HCT116 (cell line): ENCODE measurements around the gene UBAP2. TPM values are rescaled to one million over a fixed set of nuclear protein-coding genes. Genes with fewer than 3 reads are reported as not detected.

Source experiments
- ATAC-seq: fragments of 200-7000 bp; cut with Tn5 transposase; 2 replicates; pipeline ENCODE4 v1.9.1; 2020; ENCODE audit warnings: mild to moderate bottlenecking, moderate library complexity
- BruUV-seq: library from RNA; stranded (reverse); fragments of 400-500 nt; replicated peaks from 2 replicates; lab custom pipeline; 2021; lab: Mats Ljungman, UMichigan
- CTCF ChIA-PET: fragments of 300-600 bp; sonication (Branson Sonifier 250); formaldehyde crosslinking; loops from one replicate; lab custom pipeline; 2021; ENCODE audit warnings: antibody characterized with exemption; lab: Charles Lee
- POLR2A ChIA-PET: fragments of 300-600, 350-600 bp; sonication (Branson Sonifier 250); formaldehyde crosslinking; loops from one replicate; lab custom pipeline; 2021; ENCODE audit warnings: antibody characterized with exemption; lab: Charles Lee
- RAD21 ChIA-PET, 2 experiments: fragments of 300-600 bp; sonication (Branson Sonifier 250); formaldehyde crosslinking; loops; one replicate each; lab custom pipeline; 2023; ENCODE audit warnings: low total read pairs in 2 of 2; ENCODE audit not compliant: uncharacterized antibody in 2 of 2, unreplicated experiment in 2 of 2, low non-redundant PET in 1 of 2; lab: Charles Lee
- DNase-seq: peaks from one replicate; pipeline ENCODE4 v3.0.0-alpha.2; 2010; ENCODE audit warnings: low read depth, low spot score
- H2AFZ ChIP-seq: fragments of 200-600 bp; shearing (Covaris generic), sonication (generic); 2 replicates; pipeline ENCODE4 v1.6.1; 2017; ENCODE audit warnings: low read depth, mixed run types, mixed read lengths, antibody characterized with exemption, low read length; ENCODE audit not compliant: poor library complexity, severe bottlenecking
- H3K27ac ChIP-seq: 2 replicates; pipeline ENCODE4 v1.5.1; 2012; ENCODE audit warnings: low read depth, low read length
- H3K27me3 ChIP-seq: fragments of 200-600 bp; sonication (generic); 2 replicates; pipeline ENCODE4 v1.6.1; 2016; ENCODE audit warnings: mixed run types, low read length, mixed read lengths; ENCODE audit not compliant: insufficient read depth
- H3K36me3 ChIP-seq, 2 experiments: fragments of 200-500 bp in 1 of 2; fragments of 200-600 bp in 1 of 2; sonication (Bioruptor generic) in 1 of 2; sonication (generic) in 1 of 2; 2 replicates each; pipeline versions ENCODE4 v1.5.1 to v1.6.1; 2014 to 2016; ENCODE audit warnings: low read length in 2 of 2, inconsistent platforms in 1 of 2, mixed read lengths in 1 of 2, mixed run types in 1 of 2; ENCODE audit not compliant: insufficient read depth in 2 of 2, control insufficient read depth in 1 of 2
- H3K4me1 ChIP-seq, 2 experiments: fragments of 200-600 bp in 1 of 2; sonication (generic) in 1 of 2; 2 replicates each; pipeline versions ENCODE4 v1.5.1 to v1.6.1; 2012 to 2017; ENCODE audit warnings: low read length in 2 of 2, inconsistent platforms in 1 of 2, mild to moderate bottlenecking in 1 of 2, mixed read lengths in 1 of 2, mixed run types in 1 of 2, moderate library complexity in 1 of 2; ENCODE audit not compliant: insufficient read depth in 2 of 2, control insufficient read depth in 1 of 2
- H3K4me2 ChIP-seq: fragments of 200-600 bp; sonication (generic); 2 replicates; pipeline ENCODE4 v1.6.1; 2017; ENCODE audit warnings: mixed run types, low read length, mixed read lengths
- H3K4me3 ChIP-seq, 2 experiments: fragments of 200-600 bp in 1 of 2; sonication (generic) in 1 of 2; replicated peaks in 1 of 2; 2 replicates each; pipeline ENCODE4 v1.5.1; 2011 to 2016; ENCODE audit warnings: low read length in 2 of 2, control low read depth in 1 of 2, low read depth in 1 of 2, mild to moderate bottlenecking in 1 of 2, mixed read lengths in 1 of 2, mixed run types in 1 of 2
- H3K79me2 ChIP-seq: fragments of 200-600 bp; sonication (generic); 2 replicates; pipeline ENCODE4 v1.6.1; 2017; ENCODE audit warnings: mild to moderate bottlenecking, mixed run types, low read length, moderate library complexity, mixed read lengths; ENCODE audit not compliant: insufficient read depth
- H3K9ac ChIP-seq: fragments of 200-600 bp; sonication (generic); 2 replicates; pipeline ENCODE4 v1.6.1; 2016; ENCODE audit warnings: low read length, mixed read lengths
- H3K9me2 ChIP-seq: fragments of 200-600 bp; sonication (generic), shearing (Covaris generic); 2 replicates; pipeline ENCODE4 v1.6.1; 2017; ENCODE audit warnings: mixed run types, mild to moderate bottlenecking, moderate library complexity; ENCODE audit not compliant: insufficient read depth
- H3K9me3 ChIP-seq, 2 experiments: fragments of 200-500 bp in 1 of 2; fragments of 200-600 bp in 1 of 2; sonication (Bioruptor generic) in 1 of 2; sonication (generic) in 1 of 2; 2 replicates each; pipeline ENCODE4 v1.6.1; 2014 to 2017; ENCODE audit warnings: low read length in 2 of 2, mixed read lengths in 2 of 2, inconsistent platforms in 1 of 2, low read depth in 1 of 2, mild to moderate bottlenecking in 1 of 2, mixed run types in 1 of 2, moderate library complexity in 1 of 2; ENCODE audit not compliant: control insufficient read depth in 1 of 2, insufficient read depth in 1 of 2
- H4K20me1 ChIP-seq: fragments of 200-600 bp; sonication (generic), shearing (Covaris generic); 2 replicates; pipeline ENCODE4 v1.6.1; 2017; ENCODE audit warnings: mixed run types, mild to moderate bottlenecking, moderate library complexity; ENCODE audit not compliant: insufficient read depth
- ATF3 ChIP-seq: IDR thresholded peaks from 2 replicates; pipeline ENCODE4 v1.6.1; 2012
- CEBPB ChIP-seq: IDR thresholded peaks from 2 replicates; pipeline ENCODE4 v1.6.1; 2012; ENCODE audit warnings: low read depth
- EGR1 ChIP-seq: IDR thresholded peaks from 2 replicates; pipeline ENCODE4 v1.6.1; 2012; ENCODE audit warnings: low read depth
- ELF1 ChIP-seq: IDR thresholded peaks from 2 replicates; pipeline ENCODE4 v1.6.1; 2012; ENCODE audit warnings: low read depth, borderline replicate concordance
- EZH2phosphoT487 ChIP-seq: fragments of 200-600 bp; IDR thresholded peaks from 2 replicates; pipeline ENCODE4 v1.6.1; 2018; ENCODE audit warnings: antibody characterized with exemption, borderline replicate concordance
- FOSL1 ChIP-seq: IDR thresholded peaks from 2 replicates; pipeline ENCODE4 v1.6.1; 2012; ENCODE audit warnings: low read depth
- JUND ChIP-seq: IDR thresholded peaks from 2 replicates; pipeline ENCODE4 v1.6.1; 2012
- MAX ChIP-seq: IDR thresholded peaks from 2 replicates; pipeline ENCODE4 v1.6.1; 2012
- POLR2A ChIP-seq: IDR thresholded peaks from 2 replicates; pipeline ENCODE4 v1.7.0; 2011; ENCODE audit warnings: borderline replicate concordance; ENCODE audit not compliant: insufficient read depth, insufficient read length; ENCODE audit errors: extremely low read depth
- RAD21 ChIP-seq: IDR thresholded peaks from 2 replicates; pipeline ENCODE4 v1.6.1; 2012; ENCODE audit warnings: low read depth, mild to moderate bottlenecking
- SIN3A ChIP-seq: IDR thresholded peaks from 2 replicates; pipeline ENCODE4 v1.6.1; 2012; ENCODE audit warnings: low read depth
- SP1 ChIP-seq: IDR thresholded peaks from 2 replicates; pipeline ENCODE4 v1.6.1; 2012; ENCODE audit warnings: low read depth
- SRF ChIP-seq: IDR thresholded peaks from 2 replicates; pipeline ENCODE4 v1.6.1; 2012; ENCODE audit warnings: low read depth
- TCF7L2 ChIP-seq: IDR thresholded peaks from 2 replicates; pipeline ENCODE4 v1.7.0; 2011; ENCODE audit warnings: borderline replicate concordance, inconsistent platforms; ENCODE audit not compliant: insufficient read depth, insufficient read length; ENCODE audit errors: extremely low read depth
- YY1 ChIP-seq: IDR thresholded peaks from 2 replicates; pipeline ENCODE4 v1.6.1; 2011; ENCODE audit warnings: low read length, low read depth, moderate library complexity, mild to moderate bottlenecking; ENCODE audit not compliant: insufficient replicate concordance; ENCODE audit errors: extremely low read depth
- ZBTB33 ChIP-seq: IDR thresholded peaks from 2 replicates; pipeline ENCODE4 v1.6.1; 2011; ENCODE audit warnings: mild to moderate bottlenecking, low read length, moderate library complexity; ENCODE audit not compliant: insufficient replicate concordance; ENCODE audit errors: extremely low read depth
- ZFX ChIP-seq: fragments of 450-650 bp; IDR thresholded peaks from 2 replicates; pipeline ENCODE4 v1.6.1; 2017
- intact Hi-C: fragments of 100-400 bp; cut with micrococcal nuclease; formaldehyde crosslinking; loops from 2 replicates; pipeline ENCODE4 v1.10.0; 2022
- total RNA-seq: library from RNA; stranded (reverse); gene quantifications from one replicate; pipeline ENCODE4 v1.2.1, GENCODE V29; 2021; ENCODE audit not compliant: unreplicated experiment
- TF ChIP-seq, protein P1 (sequence below), 3 experiments: fragments of 200-600 bp in 1 of 3; sonication (generic) in 1 of 3; IDR thresholded peaks in 2 of 3; conservative IDR thresholded peaks in 1 of 3; 2 replicates each; pipeline ENCODE4 v1.5.1; 2012 to 2017; ENCODE audit warnings: low read depth in 2 of 3, low read length in 2 of 3, antibody characterized with exemption in 1 of 3, borderline replicate concordance in 1 of 3, control low read depth in 1 of 3, mild to moderate bottlenecking in 1 of 3, mixed read lengths in 1 of 3, mixed run types in 1 of 3, moderate library complexity in 1 of 3; ENCODE audit not compliant: insufficient read depth in 1 of 3

The UBAP2 gene
- total RNA-seq, 1 experiment from 2014 or later: 51.3 TPM

GRCh38 chr9:34096751-34097150 lies 48.1 kb upstream of the UBAP2 start:
- Histone ChIP-seq H3K9me3 (no peaks in the 10 kb centered on the region), H3K27me3 (no peaks in the 10 kb centered on the region), H2AFZ (no peak overlapping the region), H3K4me2 (no peak overlapping the region), H3K79me2 (no peaks in the 10 kb centered on the region), H3K9me2 (no peaks in the 10 kb centered on the region), H4K20me1 (no peaks in the 10 kb centered on the region), H3K4me3 (no peak overlapping the region), H3K36me3 (peaks cover 28 to 46% of the 10 kb centered on the region in 2 experiments; a peak in 3 of 4 replicates), H3K9ac (no peak overlapping the region), H3K27ac (no peak overlapping the region), H3K4me1 (no peaks in the 10 kb centered on the region)
- TF ChIP-seq ELF1 (no peak), SIN3A (no peak), EZH2phosphoT487 (no peak), CEBPB (no peak), YY1 (no peak), SRF (no peak), FOSL1 (no peak), TCF7L2 (no peak), POLR2A (no peak), ZBTB33 (no peak), EGR1 (no peak), ATF3 (no peak), ZFX (no peak), JUND (no peak), MAX (no peak), SP1 (no peak), RAD21 (no peak)
- TF ChIP-seq, protein P1, sequence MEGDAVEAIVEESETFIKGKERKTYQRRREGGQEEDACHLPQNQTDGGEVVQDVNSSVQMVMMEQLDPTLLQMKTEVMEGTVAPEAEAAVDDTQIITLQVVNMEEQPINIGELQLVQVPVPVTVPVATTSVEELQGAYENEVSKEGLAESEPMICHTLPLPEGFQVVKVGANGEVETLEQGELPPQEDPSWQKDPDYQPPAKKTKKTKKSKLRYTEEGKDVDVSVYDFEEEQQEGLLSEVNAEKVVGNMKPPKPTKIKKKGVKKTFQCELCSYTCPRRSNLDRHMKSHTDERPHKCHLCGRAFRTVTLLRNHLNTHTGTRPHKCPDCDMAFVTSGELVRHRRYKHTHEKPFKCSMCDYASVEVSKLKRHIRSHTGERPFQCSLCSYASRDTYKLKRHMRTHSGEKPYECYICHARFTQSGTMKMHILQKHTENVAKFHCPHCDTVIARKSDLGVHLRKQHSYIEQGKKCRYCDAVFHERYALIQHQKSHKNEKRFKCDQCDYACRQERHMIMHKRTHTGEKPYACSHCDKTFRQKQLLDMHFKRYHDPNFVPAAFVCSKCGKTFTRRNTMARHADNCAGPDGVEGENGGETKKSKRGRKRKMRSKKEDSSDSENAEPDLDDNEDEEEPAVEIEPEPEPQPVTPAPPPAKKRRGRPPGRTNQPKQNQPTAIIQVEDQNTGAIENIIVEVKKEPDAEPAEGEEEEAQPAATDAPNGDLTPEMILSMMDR (IDR thresholded peaks at IDR 0.05 in 2 of 3, conservative IDR thresholded peaks at IDR 0.05 in 1 of 3; ENCODE audit: borderline replicate concordance in 1 of 3, insufficient read depth in 1 of 3, low read depth in 2 of 3, low read length in 2 of 3): no peak
- BruUV-seq: no TSS peak
- RAD21 ChIA-PET: no interaction called here
- POLR2A ChIA-PET: no interaction called here
- intact Hi-C loops: no loop called here
- CTCF ChIA-PET: no interaction called here
- DNase-seq (no peak), ATAC-seq (no peak)
